B cell (primary cell): Measurements from ENCODE around the gene FOXO1. TPM values are rescaled to one million over a fixed set of nuclear protein-coding genes. Genes with fewer than 3 reads are reported as not detected.

Experiments
- ATAC-seq: fragments of 200-7000 bp; cut with Tn5 transposase; one replicate; pipeline ENCODE4 v1.10.0; 2021; ENCODE audit warnings: low read depth, mild to moderate bottlenecking, moderate number of reproducible peaks, moderate library complexity
- CTCF ChIA-PET: fragments of 350-600 bp; sonication (Branson Sonifier 250); formaldehyde crosslinking; loops from one replicate; lab custom pipeline; 2021; ENCODE audit warnings: antibody characterized with exemption, inconsistent platforms; lab: Charles Lee
- POLR2A ChIA-PET: fragments of 350-600 bp; sonication (Branson Sonifier 250); formaldehyde crosslinking; loops from one replicate; lab custom pipeline; 2021; ENCODE audit warnings: antibody characterized with exemption; lab: Charles Lee
- DNase-seq: peaks from one replicate; pipeline ENCODE4 v3.0.0; 2013
- H2AFZ ChIP-seq: 2 replicates; pipeline ENCODE4 v1.6.1; 2012; ENCODE audit warnings: mild to moderate bottlenecking, low read depth, low read length; ENCODE audit not compliant: insufficient read depth, poor library complexity, severe bottlenecking
- H3K27ac ChIP-seq, 2 donors: 1 replicate in 1 of 2; 2 replicates in 1 of 2; pipeline ENCODE4 v1.5.1; 2012 to 2013; ENCODE audit warnings: low read length in 2 of 2, mild to moderate bottlenecking in 2 of 2, moderate library complexity in 1 of 2
- H3K27me3 ChIP-seq, 4 experiments: fragments of 200-600 bp in 1 of 4; sonication (generic) in 1 of 4; replicated peaks in 1 of 4; 1 replicate in 2 of 4; 2 replicates in 2 of 4; pipeline versions ENCODE4 v1.6.1 to v1.7.0; 2013 to 2016; ENCODE audit warnings: low read length in 3 of 4, mild to moderate bottlenecking in 2 of 4, mixed read lengths in 1 of 4, moderate library complexity in 1 of 4; ENCODE audit not compliant: insufficient read depth in 4 of 4, control insufficient read depth in 3 of 4; ENCODE audit errors: control extremely low read depth in 1 of 4
- H3K36me3 ChIP-seq, 2 experiments: replicated peaks in 1 of 2; 1 replicate in 1 of 2; 2 replicates in 1 of 2; pipeline versions ENCODE4 v1.6.1 to v1.7.1; 2013; ENCODE audit warnings: low read length in 1 of 2; ENCODE audit not compliant: insufficient read depth in 2 of 2, control insufficient read depth in 1 of 2; ENCODE audit errors: control extremely low read depth in 1 of 2, extremely low read depth in 1 of 2
- H3K4me1 ChIP-seq, 2 donors: fragments of 200-600 bp in 1 of 2; sonication (generic) in 1 of 2; 1 replicate in 1 of 2; 2 replicates in 1 of 2; pipeline versions ENCODE4 v1.5.1 to v1.6.1; 2013 to 2017; ENCODE audit warnings: low read length in 2 of 2; ENCODE audit not compliant: control insufficient read depth in 2 of 2, insufficient read depth in 2 of 2
- H3K4me2 ChIP-seq: replicated peaks from 2 replicates; pipeline ENCODE3; 2012; ENCODE audit warnings: mild to moderate bottlenecking, low read depth, low read length; ENCODE audit not compliant: poor library complexity, severe bottlenecking
- H3K4me3 ChIP-seq, 5 experiments: fragments of 200-600 bp in 1 of 5; sonication (generic) in 1 of 5; 1 replicate in 3 of 5; 2 replicates in 2 of 5; pipeline versions ENCODE4 v1.5.1 to v1.7.0; 2011 to 2016; ENCODE audit warnings: low read length in 4 of 5, mild to moderate bottlenecking in 4 of 5, low read depth in 2 of 5, control low read depth in 1 of 5, moderate library complexity in 1 of 5; ENCODE audit not compliant: insufficient read depth in 1 of 5; ENCODE audit errors: control extremely low read depth in 1 of 5, extremely low read depth in 1 of 5
- H3K79me2 ChIP-seq: fragments of 200-600 bp; sonication (generic); one replicate; pipeline ENCODE4 v1.6.0; 2016; ENCODE audit warnings: low read length; ENCODE audit not compliant: control insufficient read depth, insufficient read depth
- H3K9ac ChIP-seq: fragments of 200-600 bp; sonication (generic); 2 replicates; pipeline ENCODE4 v1.6.1; 2017; ENCODE audit warnings: mild to moderate bottlenecking, low read length, moderate library complexity
- H3K9me3 ChIP-seq, 3 donors: one replicate each; pipeline versions ENCODE4 v1.6.1 to v1.7.1; 2013; ENCODE audit warnings: low read length in 2 of 3; ENCODE audit not compliant: control insufficient read depth in 2 of 3, insufficient read depth in 1 of 3; ENCODE audit errors: control extremely low read depth in 1 of 3
- H4K20me1 ChIP-seq: 2 replicates; pipeline ENCODE4 v1.6.0; 2012; ENCODE audit warnings: mild to moderate bottlenecking, low read length; ENCODE audit not compliant: insufficient read depth, control insufficient read depth, poor library complexity, severe bottlenecking
- H3K27ac Mint-ChIP-seq: one replicate; pipeline ENCODE4 v1.8.0; 2021; ENCODE audit warnings: mixed read lengths
- H3K27me3 Mint-ChIP-seq: one replicate; pipeline ENCODE4 v1.8.0; 2021; ENCODE audit warnings: mixed read lengths
- H3K4me1 Mint-ChIP-seq: one replicate; pipeline ENCODE4 v1.8.0; 2021; ENCODE audit warnings: mixed read lengths
- H3K4me3 Mint-ChIP-seq: one replicate; pipeline ENCODE4 v1.8.0; 2021; ENCODE audit warnings: mixed read lengths
- H3K9me3 Mint-ChIP-seq: one replicate; pipeline ENCODE4 v1.8.0; 2022; ENCODE audit warnings: mixed read lengths; ENCODE audit not compliant: insufficient read depth
- EZH2 ChIP-seq: IDR thresholded peaks from 2 replicates; pipeline ENCODE4 v1.6.1; 2012; ENCODE audit warnings: borderline replicate concordance, low read depth, mild to moderate bottlenecking, moderate library complexity, low read length; ENCODE audit not compliant: insufficient read depth, poor library complexity, severe bottlenecking
- WGBS: methylation state at CpG from one replicate; pipeline ENCODE4 v1.1.5; 2013; ENCODE audit warnings: missing lambda C conversion rate; ENCODE audit not compliant: insufficient coverage; 5-methylcytosine and 5-hydroxymethylcytosine counted together
- intact Hi-C: fragments of 100-400 bp; cut with micrococcal nuclease; formaldehyde crosslinking; loops from one replicate; pipeline ENCODE4 v1.10.0; 2022
- polyA plus RNA-seq: library from polyadenylated mRNA; depleted of rRNA; stranded (reverse); fragments of >200 nt; gene quantifications from 2 replicates; pipeline ENCODE4 v1.2.3, GENCODE V29; 2012
- total RNA-seq, 2 donors: library from RNA; stranded (reverse); fragments of 120-200 nt in 1 of 2; gene quantifications; 1 replicate in 1 of 2; 2 replicates in 1 of 2; pipeline versions ENCODE4 v1.2.3 to v1.2.4, GENCODE V29; 2013 to 2022
- TF ChIP-seq, protein P1 (sequence below): fragments of 200-600 bp; IDR thresholded peaks from one replicate; pipeline ENCODE4 v1.8.0; 2022; ENCODE audit warnings: antibody characterized with exemption, mild to moderate bottlenecking

Gene FOXO1
- total and polyA plus RNA-seq, 2 donors (not counting 1 experiment from before 2014, with no cell fraction given) = 22.8 to 77.9 TPM

DNA sequence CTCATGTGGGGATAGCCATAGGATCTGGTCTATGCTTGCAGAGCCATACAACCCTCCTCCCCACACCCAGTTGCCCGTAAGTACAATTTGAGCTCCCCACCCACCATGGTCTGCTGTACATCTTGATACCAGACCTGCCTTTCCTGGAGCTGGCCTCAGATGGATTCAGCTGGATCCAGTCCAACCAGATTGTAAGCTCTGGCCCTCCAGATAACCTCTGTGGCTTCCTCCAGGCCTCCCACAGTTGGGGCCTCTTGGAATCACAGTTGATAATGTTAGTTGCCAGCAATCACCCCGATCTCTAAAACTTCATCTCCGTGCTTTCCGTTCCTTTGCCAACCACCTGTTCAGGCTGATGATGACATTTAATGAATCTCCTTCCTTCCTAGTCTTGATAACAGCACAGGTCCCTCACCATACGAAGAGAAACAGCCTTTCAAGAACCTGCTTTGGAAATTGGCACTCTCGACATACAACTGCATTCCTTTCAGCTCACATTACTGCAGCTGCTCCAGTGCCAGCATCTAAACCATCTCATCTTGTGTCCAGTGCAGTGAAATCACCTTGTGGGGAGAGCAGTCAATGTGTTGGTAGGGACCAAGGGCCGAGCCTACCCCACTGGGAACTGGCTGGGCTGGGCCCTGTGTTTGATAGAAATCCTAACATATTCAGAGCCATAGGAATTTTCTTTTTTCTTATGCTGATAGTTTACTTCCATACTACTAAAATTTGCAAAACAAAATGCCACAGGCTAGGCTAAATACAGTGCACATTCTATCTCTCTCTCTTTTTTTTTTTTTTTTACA, 15.1 kb upstream of the FOXO1 start:
- ChIA-PET CTCF (interaction anchor here (0.7 to 9.8 kb wide), 29 partner anchors 8 to 1069 kb away, joined by 3 to 239 read pairs (median 4); no protein-coding TSS in a partner anchor), POLR2A (no interaction called here)
- Histone ChIP-seq H3K4me2 (peak overlapping the region; percentile 28), H3K36me3 (no peaks in the 10 kb centered on the region), H4K20me1 (no peaks in the 10 kb centered on the region), H2AFZ (peak overlapping the region; percentile 59), H3K27me3 (no peaks in the 10 kb centered on the region), H3K9me3 (no peaks in the 10 kb centered on the region), H3K4me3 (no peak overlapping the region), H3K27ac (no peak overlapping the region), H3K4me1 (peaks cover 19 to 22% of the 10 kb centered on the region in 2 donors), H3K9ac (no peak overlapping the region), H3K79me2 (peaks cover 25% of the 10 kb centered on the region)
- Mint-ChIP-seq H3K27me3 (no peaks in the 10 kb centered on the region), H3K4me1 (peaks cover 19% of the 10 kb centered on the region), H3K27ac (peak overlapping the region; percentile 43), H3K4me3 (no peak overlapping the region), H3K9me3 (no peaks in the 10 kb centered on the region)
- intact Hi-C loops = loop anchor here (1.0 to 5.0 kb wide), 2 partner anchors 554 to 997 kb away; no protein-coding TSS in a partner anchor
- peak; percentile 15 for DNase-seq
- ATAC-seq = no peak
- no peak for TF ChIP-seq EZH2
- TF ChIP-seq, protein P1, sequence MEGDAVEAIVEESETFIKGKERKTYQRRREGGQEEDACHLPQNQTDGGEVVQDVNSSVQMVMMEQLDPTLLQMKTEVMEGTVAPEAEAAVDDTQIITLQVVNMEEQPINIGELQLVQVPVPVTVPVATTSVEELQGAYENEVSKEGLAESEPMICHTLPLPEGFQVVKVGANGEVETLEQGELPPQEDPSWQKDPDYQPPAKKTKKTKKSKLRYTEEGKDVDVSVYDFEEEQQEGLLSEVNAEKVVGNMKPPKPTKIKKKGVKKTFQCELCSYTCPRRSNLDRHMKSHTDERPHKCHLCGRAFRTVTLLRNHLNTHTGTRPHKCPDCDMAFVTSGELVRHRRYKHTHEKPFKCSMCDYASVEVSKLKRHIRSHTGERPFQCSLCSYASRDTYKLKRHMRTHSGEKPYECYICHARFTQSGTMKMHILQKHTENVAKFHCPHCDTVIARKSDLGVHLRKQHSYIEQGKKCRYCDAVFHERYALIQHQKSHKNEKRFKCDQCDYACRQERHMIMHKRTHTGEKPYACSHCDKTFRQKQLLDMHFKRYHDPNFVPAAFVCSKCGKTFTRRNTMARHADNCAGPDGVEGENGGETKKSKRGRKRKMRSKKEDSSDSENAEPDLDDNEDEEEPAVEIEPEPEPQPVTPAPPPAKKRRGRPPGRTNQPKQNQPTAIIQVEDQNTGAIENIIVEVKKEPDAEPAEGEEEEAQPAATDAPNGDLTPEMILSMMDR = no peak
- 63% methylated on average over 4 of the region's 7 CpGs for WGBS

DNA sequence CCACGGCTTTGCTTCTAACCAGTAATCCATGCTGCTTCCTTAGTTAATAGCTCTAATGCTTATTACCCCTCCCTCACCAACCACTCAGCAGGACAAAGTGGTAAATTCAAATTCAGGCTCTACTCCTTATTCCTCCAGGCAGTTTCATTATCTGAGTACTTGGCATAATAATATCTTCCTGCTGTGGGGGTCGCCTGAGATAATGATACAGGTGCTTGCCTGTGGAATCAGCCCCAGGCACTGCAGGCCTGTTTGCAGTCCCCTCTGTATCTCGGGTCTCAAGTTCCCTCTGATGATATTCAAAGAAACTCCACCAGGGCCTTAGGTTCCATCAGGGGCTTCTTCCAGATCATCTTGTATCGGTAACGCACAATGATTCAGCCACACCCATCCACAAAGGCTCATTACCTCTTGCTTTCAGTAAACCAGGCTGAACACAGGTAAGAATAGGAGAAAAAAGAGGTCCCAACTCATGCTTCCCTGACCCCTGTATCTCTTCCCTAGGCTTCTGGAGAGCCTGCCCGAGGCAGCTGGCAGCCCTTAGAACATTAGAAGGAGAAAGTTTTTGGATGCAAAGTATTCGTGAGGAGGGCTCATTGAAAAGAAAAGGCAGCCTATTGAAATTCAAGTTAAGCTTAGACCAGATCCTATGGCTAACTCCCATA, 14.3 kb upstream of the FOXO1 start:
- Mint-ChIP-seq H3K4me1 (peaks cover 19% of the 10 kb centered on the region), H3K27me3 (no peaks in the 10 kb centered on the region), H3K4me3 (no peak overlapping the region), H3K27ac (no peak overlapping the region), H3K9me3 (no peaks in the 10 kb centered on the region)
- ATAC-seq (no peak), DNase-seq (no peak)
- 97% methylated on average over 3 of the region's 7 CpGs for WGBS
- intact Hi-C loops = loop anchor here (5.0 kb wide), 1 partner anchor 553 kb away; no protein-coding TSS in a partner anchor
- peaks cover 19 to 22% of the 10 kb centered on the region in 2 donors for H3K4me1 ChIP-seq
- ChIA-PET CTCF (interaction anchor here (0.7 to 9.8 kb wide), 10 partner anchors 12 to 998 kb away, joined by 3 to 239 read pairs (median 11); no protein-coding TSS in a partner anchor), POLR2A (no interaction called here)
- no peak overlapping the region for H3K4me3 ChIP-seq
- H3K9ac ChIP-seq = no peak overlapping the region
- H3K4me2 ChIP-seq = no peak overlapping the region
- H3K27ac ChIP-seq = no peak overlapping the region
- H3K9me3 ChIP-seq = no peaks in the 10 kb centered on the region
- TF ChIP-seq, protein P1 = no peak
- TF ChIP-seq EZH2 = no peak
- peaks cover 25% of the 10 kb centered on the region for H3K79me2 ChIP-seq
- H2AFZ ChIP-seq = no peak overlapping the region
- H4K20me1 ChIP-seq = no peaks in the 10 kb centered on the region
- H3K27me3 ChIP-seq = no peaks in the 10 kb centered on the region
- no peaks in the 10 kb centered on the region for H3K36me3 ChIP-seq
